Endothelial cell (in vitro differentiated cells): ENCODE results near the gene NELL1. TPM values are rescaled to one million over a fixed set of nuclear protein-coding genes. Genes with fewer than 3 reads are reported as not detected.

Source experiments
- DNase-seq: peaks from one replicate; pipeline ENCODE4 v3.0.0; 2021; ENCODE audit warnings: low spot score
- H3K27ac Mint-ChIP-seq: one replicate; pipeline ENCODE4 v1.8.0; 2021; ENCODE audit warnings: mixed read lengths, inconsistent platforms; ENCODE audit not compliant: unreplicated experiment
- H3K27me3 Mint-ChIP-seq: one replicate; pipeline ENCODE4 v1.8.0; 2021; ENCODE audit warnings: mild to moderate bottlenecking, moderate library complexity, mixed read lengths, inconsistent platforms; ENCODE audit not compliant: unreplicated experiment
- H3K36me3 Mint-ChIP-seq: one replicate; pipeline ENCODE4 v1.8.0; 2021; ENCODE audit warnings: mild to moderate bottlenecking, low read depth, mixed read lengths, inconsistent platforms; ENCODE audit not compliant: unreplicated experiment
- H3K4me1 Mint-ChIP-seq: one replicate; pipeline ENCODE4 v1.8.0; 2021; ENCODE audit warnings: mild to moderate bottlenecking, mixed read lengths, inconsistent platforms; ENCODE audit not compliant: unreplicated experiment
- H3K4me3 Mint-ChIP-seq: one replicate; pipeline ENCODE4 v1.8.0; 2021; ENCODE audit warnings: mild to moderate bottlenecking, mixed read lengths, inconsistent platforms; ENCODE audit not compliant: unreplicated experiment
- H3K9me3 Mint-ChIP-seq: one replicate; pipeline ENCODE4 v1.8.0; 2021; ENCODE audit warnings: mixed read lengths, inconsistent platforms; ENCODE audit not compliant: unreplicated experiment
- CTCF ChIP-seq: fragments of 200-600 bp; sonication (generic); IDR thresholded peaks from one replicate; pipeline ENCODE4 v1.5.0; 2021; ENCODE audit warnings: antibody characterized with exemption; ENCODE audit not compliant: unreplicated experiment
- total RNA-seq: library from RNA; stranded (reverse); fragmentation: NEBNext Ultra II Directional; extraction: Animal tissue kit (Norgen Biotek cat#: 25700); gene quantifications from one replicate; pipeline ENCODE4 v1.2.1, GENCODE V29; 2021; ENCODE audit not compliant: unreplicated experiment

NELL1 gene
- total RNA-seq, 1 donor from 2014 or later: 0.26 TPM

- Mint-ChIP-seq H3K27ac (no peak overlapping the region), H3K4me3 (no peak overlapping the region), H3K36me3 (no peaks in the 10 kb centered on the region), H3K9me3 (no peaks in the 10 kb centered on the region), H3K4me1 (no peaks in the 10 kb centered on the region), H3K27me3 (no peaks in the 10 kb centered on the region)
- DNase-seq: no peak
- no peak for TF ChIP-seq CTCF
Measured at GRCh38 chr11:20824773-20825172, 155.4 kb downstream of the NELL1 start.

- Mint-ChIP-seq H3K9me3 (no peaks in the 10 kb centered on the region), H3K27me3 (no peaks in the 10 kb centered on the region), H3K4me1 (no peaks in the 10 kb centered on the region), H3K4me3 (no peak overlapping the region), H3K36me3 (no peaks in the 10 kb centered on the region), H3K27ac (no peak overlapping the region)
- DNase-seq: no peak
- TF ChIP-seq CTCF: no peak
Measured at GRCh38 chr11:20835561-20835960, 166.2 kb downstream of the NELL1 start.

GRCh38 chr11:20839231-20839630 is 169.8 kb downstream of the NELL1 start:
- no peaks in the 10 kb centered on the region for H3K36me3 Mint-ChIP-seq
- H3K4me1 Mint-ChIP-seq: no peaks in the 10 kb centered on the region
- DNase-seq: no peak
- no peak overlapping the region for H3K4me3 Mint-ChIP-seq
- no peak for TF ChIP-seq CTCF
- no peaks in the 10 kb centered on the region for H3K27me3 Mint-ChIP-seq
- no peaks in the 10 kb centered on the region for H3K9me3 Mint-ChIP-seq
- no peak overlapping the region for H3K27ac Mint-ChIP-seq

- H3K27me3 Mint-ChIP-seq: no peaks in the 10 kb centered on the region
- H3K4me1 Mint-ChIP-seq: no peaks in the 10 kb centered on the region
- TF ChIP-seq CTCF: no peak
- no peak overlapping the region for H3K27ac Mint-ChIP-seq
- no peaks in the 10 kb centered on the region for H3K9me3 Mint-ChIP-seq
- no peak for DNase-seq
- H3K36me3 Mint-ChIP-seq: no peaks in the 10 kb centered on the region
- no peak overlapping the region for H3K4me3 Mint-ChIP-seq
Measured at GRCh38 chr11:20840341-20840740, 171.0 kb downstream of the NELL1 start.

- H3K4me3 Mint-ChIP-seq: no peak overlapping the region
- H3K36me3 Mint-ChIP-seq: no peaks in the 10 kb centered on the region
- no peaks in the 10 kb centered on the region for H3K4me1 Mint-ChIP-seq
- no peak for DNase-seq
- H3K27me3 Mint-ChIP-seq: no peaks in the 10 kb centered on the region
- no peak for TF ChIP-seq CTCF
- no peaks in the 10 kb centered on the region for H3K9me3 Mint-ChIP-seq
- H3K27ac Mint-ChIP-seq: no peak overlapping the region
Measured at GRCh38 chr11:20844216-20844615, 174.8 kb downstream of the NELL1 start.
